MM.1S (cell line): Measurements from ENCODE around the gene EIF3F.

Source experiments
- DNase-seq: peaks from one replicate; pipeline ENCODE4 v3.0.0-alpha.2; 2015
- H2AFZ ChIP-seq: fragments of 300-600 bp; sonication (generic); 2 replicates; pipeline ENCODE4 v1.6.0; 2016; ENCODE audit warnings: antibody characterized with exemption, low read length
- H3F3A ChIP-seq: fragments of 300-600 bp; sonication (generic); 2 replicates; pipeline ENCODE4 v1.6.1; 2016; ENCODE audit warnings: mild to moderate bottlenecking, antibody characterized with exemption, low read length, moderate library complexity, mixed read lengths; ENCODE audit not compliant: insufficient read depth
- H3K27ac ChIP-seq: fragments of 300-600 bp; sonication (generic); 2 replicates; pipeline ENCODE4 v1.5.1; 2016; ENCODE audit warnings: mild to moderate bottlenecking, low read length
- H3K27me3 ChIP-seq: fragments of 300-600 bp; sonication (generic); replicated peaks from 2 replicates; pipeline ENCODE4 v1.6.0; 2016; ENCODE audit warnings: low read length; ENCODE audit not compliant: insufficient read depth
- H3K36me3 ChIP-seq: fragments of 300-600 bp; sonication (generic); replicated peaks from 2 replicates; pipeline ENCODE4 v1.6.1; 2016; ENCODE audit warnings: mild to moderate bottlenecking, low read length, mixed read lengths; ENCODE audit not compliant: insufficient read depth
- H3K4me1 ChIP-seq: fragments of 300-600 bp; sonication (generic); 2 replicates; pipeline ENCODE4 v1.6.1; 2016; ENCODE audit warnings: low read length, mixed read lengths
- H3K4me2 ChIP-seq: fragments of 300-600 bp; sonication (generic); 2 replicates; pipeline ENCODE4 v1.6.0; 2016; ENCODE audit warnings: low read depth, low read length
- H3K4me3 ChIP-seq: fragments of 300-600 bp; sonication (generic); 2 replicates; pipeline ENCODE4 v1.5.1; 2016; ENCODE audit warnings: low read length, mixed read lengths
- H3K79me2 ChIP-seq: fragments of 300-600 bp; sonication (generic); 2 replicates; pipeline ENCODE4 v1.6.1; 2016; ENCODE audit warnings: mixed run types, low read length, mixed read lengths
- H3K9ac ChIP-seq: fragments of 300-600 bp; sonication (generic); 2 replicates; pipeline ENCODE4 v1.6.1; 2016; ENCODE audit warnings: low read length, mixed read lengths
- H3K9me2 ChIP-seq: fragments of 300-600 bp; sonication (generic); replicated peaks from 2 replicates; pipeline ENCODE4 v1.6.1; 2016; ENCODE audit warnings: mild to moderate bottlenecking, low read length, mixed read lengths; ENCODE audit not compliant: insufficient read depth
- H3K9me3 ChIP-seq: fragments of 300-600 bp; sonication (generic); replicated peaks from 2 replicates; pipeline ENCODE4 v1.6.1; 2016; ENCODE audit warnings: mild to moderate bottlenecking, low read length, mixed read lengths; ENCODE audit not compliant: insufficient read depth
- H4K20me1 ChIP-seq: fragments of 300-600 bp; sonication (generic); 2 replicates; pipeline ENCODE4 v1.6.1; 2016; ENCODE audit warnings: mild to moderate bottlenecking, low read length, moderate library complexity, mixed read lengths; ENCODE audit not compliant: insufficient read depth
- EZH2 ChIP-seq: fragments of 300-600 bp; sonication (generic); optimal IDR thresholded peaks from 2 replicates; pipeline ENCODE3; 2017; ENCODE audit warnings: low read depth, mild to moderate bottlenecking, antibody characterized with exemption, low read length, mixed read lengths
- EZH2phosphoT487 ChIP-seq: fragments of 300-600 bp; sonication (generic); IDR thresholded peaks from 2 replicates; pipeline ENCODE4 v1.6.1; 2018; ENCODE audit warnings: antibody characterized with exemption, low read length
- TF ChIP-seq, protein P1 (sequence below): fragments of 300-600 bp; sonication (generic); IDR thresholded peaks from 2 replicates; pipeline ENCODE4 v1.5.1; 2016; ENCODE audit warnings: antibody characterized with exemption, low read length, mixed read lengths

The EIF3F gene

GRCh38 chr11:8049084-8049483 is 61.9 kb downstream of the EIF3F start:
- Histone ChIP-seq H3K27me3 (no peaks in the 10 kb centered on the region), H3F3A (no peaks in the 10 kb centered on the region), H3K4me2 (no peak overlapping the region), H3K9me3 (no peaks in the 10 kb centered on the region), H4K20me1 (no peaks in the 10 kb centered on the region), H3K9me2 (no peaks in the 10 kb centered on the region), H3K4me3 (no peak overlapping the region), H3K9ac (no peak overlapping the region), H2AFZ (no peak overlapping the region), H3K79me2 (no peaks in the 10 kb centered on the region), H3K4me1 (no peaks in the 10 kb centered on the region), H3K36me3 (no peaks in the 10 kb centered on the region), H3K27ac (no peak overlapping the region)
- no peak for DNase-seq
- TF ChIP-seq EZH2phosphoT487, result no peak
- TF ChIP-seq EZH2, result no peak
- TF ChIP-seq, protein P1, sequence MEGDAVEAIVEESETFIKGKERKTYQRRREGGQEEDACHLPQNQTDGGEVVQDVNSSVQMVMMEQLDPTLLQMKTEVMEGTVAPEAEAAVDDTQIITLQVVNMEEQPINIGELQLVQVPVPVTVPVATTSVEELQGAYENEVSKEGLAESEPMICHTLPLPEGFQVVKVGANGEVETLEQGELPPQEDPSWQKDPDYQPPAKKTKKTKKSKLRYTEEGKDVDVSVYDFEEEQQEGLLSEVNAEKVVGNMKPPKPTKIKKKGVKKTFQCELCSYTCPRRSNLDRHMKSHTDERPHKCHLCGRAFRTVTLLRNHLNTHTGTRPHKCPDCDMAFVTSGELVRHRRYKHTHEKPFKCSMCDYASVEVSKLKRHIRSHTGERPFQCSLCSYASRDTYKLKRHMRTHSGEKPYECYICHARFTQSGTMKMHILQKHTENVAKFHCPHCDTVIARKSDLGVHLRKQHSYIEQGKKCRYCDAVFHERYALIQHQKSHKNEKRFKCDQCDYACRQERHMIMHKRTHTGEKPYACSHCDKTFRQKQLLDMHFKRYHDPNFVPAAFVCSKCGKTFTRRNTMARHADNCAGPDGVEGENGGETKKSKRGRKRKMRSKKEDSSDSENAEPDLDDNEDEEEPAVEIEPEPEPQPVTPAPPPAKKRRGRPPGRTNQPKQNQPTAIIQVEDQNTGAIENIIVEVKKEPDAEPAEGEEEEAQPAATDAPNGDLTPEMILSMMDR, result no peak
